Measurements from ENCODE around the gene PPP1R15A. TPM values are rescaled to one million over a fixed set of nuclear protein-coding genes. Genes with fewer than 3 reads are reported as not detected.

PPP1R15A gene
- total RNA-seq, 1 donor from 2014 or later: 10.6 TPM

DNA sequence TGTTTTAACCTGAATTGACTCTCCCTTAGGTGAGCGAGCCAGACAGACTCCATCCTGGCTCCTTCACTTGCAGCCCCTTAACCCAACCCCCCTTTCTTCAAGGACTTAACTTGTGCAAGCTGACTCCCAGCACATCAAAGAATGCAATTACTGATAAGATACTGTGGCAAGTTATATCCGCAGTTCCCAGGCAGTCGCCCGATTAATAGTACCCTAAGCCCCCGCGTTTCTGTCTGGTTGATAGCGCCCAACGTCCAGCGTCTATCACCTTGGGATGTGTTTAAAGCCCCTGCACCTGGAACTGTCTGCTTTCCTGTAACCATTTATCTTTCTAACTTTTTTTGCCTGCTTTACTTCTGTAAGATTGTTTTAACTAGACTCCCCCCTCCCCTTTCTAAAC lies 42.1 kb upstream of the PPP1R15A start:
- Mint-ChIP-seq H3K27me3 (ENCODE audit: insufficient read depth, low read depth) (peaks cover 2% of the 10 kb centered on the region), H3K36me3 (peaks cover 17% of the 10 kb centered on the region), H3K9me3 (no peaks in the 10 kb centered on the region), H3K4me3 (no peak overlapping the region), H3K27ac (peak overlapping the region; percentile 63), H3K4me1 (peaks cover 5% of the 10 kb centered on the region)
- DNase-seq (ENCODE audit: low spot score): no peak
- Histone ChIP-seq H2AFZ (replicated peaks) (no peak overlapping the region), H4K20me1 (ENCODE audit: low read depth) (no peaks in the 10 kb centered on the region), H3F3A (ENCODE audit: low read depth) (no peaks in the 10 kb centered on the region), H3K27me3 (no peaks in the 10 kb centered on the region), H3K9me3 (ENCODE audit: low read depth) (no peaks in the 10 kb centered on the region), H3K9ac (no peak overlapping the region), H3K4me2 (no peak overlapping the region), H3K4me1 (no peaks in the 10 kb centered on the region), H3K79me2 (ENCODE audit: low read depth) (no peaks in the 10 kb centered on the region), H3K27ac (no peak overlapping the region), H3K4me3 (no peak overlapping the region), H3K36me3 (no peaks in the 10 kb centered on the region)
- no peak for TF ChIP-seq EZH2phosphoT487 (IDR thresholded peaks at IDR 0.05)
- no peak for TF ChIP-seq CTCF (IDR thresholded peaks at IDR 0.05)
- TF ChIP-seq EZH2 (IDR thresholded peaks at IDR 0.05): no peak

DNA sequence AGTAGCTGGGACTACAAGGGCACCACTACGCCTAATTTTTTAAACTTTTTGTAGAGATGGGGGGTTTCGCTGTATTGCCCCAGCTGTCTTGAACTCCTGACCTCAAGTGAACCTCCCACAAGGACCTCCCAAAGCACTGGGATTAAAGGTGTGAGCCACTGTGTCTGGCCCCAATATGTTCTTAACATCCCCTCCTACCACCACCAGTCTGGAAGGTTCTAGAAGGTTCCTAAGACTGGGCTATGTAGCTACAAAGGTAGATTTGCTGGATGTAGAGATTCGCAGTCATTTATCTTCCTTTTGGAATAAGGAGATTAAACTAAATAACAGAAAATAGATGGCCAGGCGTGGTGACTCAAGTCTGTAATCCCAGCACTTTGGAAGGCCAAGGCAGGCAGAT lies 41.3 kb upstream of the PPP1R15A start:
- no peak for DNase-seq (ENCODE audit: low spot score)
- no peak overlapping the region for H3K4me3 Mint-ChIP-seq
- no peak for TF ChIP-seq CTCF (IDR thresholded peaks at IDR 0.05)
- no peak for TF ChIP-seq EZH2phosphoT487 (IDR thresholded peaks at IDR 0.05)
- no peak for TF ChIP-seq EZH2 (IDR thresholded peaks at IDR 0.05)
- Histone ChIP-seq H4K20me1 (ENCODE audit: low read depth) (no peaks in the 10 kb centered on the region), H3K27me3 (no peaks in the 10 kb centered on the region), H3F3A (ENCODE audit: low read depth) (peaks cover 3% of the 10 kb centered on the region), H3K9me3 (ENCODE audit: low read depth) (no peaks in the 10 kb centered on the region), H2AFZ (replicated peaks) (no peak overlapping the region), H3K4me1 (no peaks in the 10 kb centered on the region), H3K27ac (no peak overlapping the region), H3K4me3 (no peak overlapping the region), H3K4me2 (no peak overlapping the region), H3K9ac (no peak overlapping the region), H3K36me3 (no peaks in the 10 kb centered on the region), H3K79me2 (ENCODE audit: low read depth) (no peaks in the 10 kb centered on the region)
- H3K36me3 Mint-ChIP-seq: peaks cover 15% of the 10 kb centered on the region
- no peaks in the 10 kb centered on the region for H3K9me3 Mint-ChIP-seq
- H3K4me1 Mint-ChIP-seq: peaks cover 9% of the 10 kb centered on the region
- H3K27ac Mint-ChIP-seq: no peak overlapping the region
- peaks cover 2% of the 10 kb centered on the region for H3K27me3 Mint-ChIP-seq (ENCODE audit: insufficient read depth, low read depth)

DNA sequence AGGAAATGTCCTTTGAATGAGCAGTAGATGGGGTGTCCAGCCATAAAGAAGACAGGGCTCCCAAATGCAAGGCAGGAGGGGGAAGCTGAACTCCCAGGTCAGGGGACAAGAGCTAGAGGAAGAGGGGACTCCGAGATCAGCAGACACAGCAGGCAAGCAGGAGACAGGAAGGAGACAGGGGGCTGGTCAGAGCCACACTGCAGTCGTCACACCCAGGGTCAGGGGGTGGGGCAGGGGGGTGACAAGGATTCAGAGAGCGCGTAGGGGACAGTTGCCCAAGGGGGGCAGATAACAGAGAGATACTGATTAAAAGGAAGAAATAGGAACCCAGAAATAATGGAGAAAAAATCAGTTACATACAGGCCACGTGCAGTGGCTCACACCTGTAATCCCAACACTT lies 39.2 kb upstream of the PPP1R15A start:
- H3K36me3 ChIP-seq: no peaks in the 10 kb centered on the region
- H3K27me3 Mint-ChIP-seq (ENCODE audit: insufficient read depth, low read depth): no peaks in the 10 kb centered on the region
- H3K4me2 ChIP-seq: no peak overlapping the region
- H3K4me3 ChIP-seq: no peak overlapping the region
- H3F3A ChIP-seq (ENCODE audit: low read depth): peaks cover 24% of the 10 kb centered on the region
- H3K27ac Mint-ChIP-seq: no peak overlapping the region
- H3K4me1 ChIP-seq: no peaks in the 10 kb centered on the region
- no peaks in the 10 kb centered on the region for H3K79me2 ChIP-seq (ENCODE audit: low read depth)
- peaks cover 15% of the 10 kb centered on the region for H3K36me3 Mint-ChIP-seq
- H3K9me3 ChIP-seq (ENCODE audit: low read depth): no peaks in the 10 kb centered on the region
- no peak overlapping the region for H3K9ac ChIP-seq
- no peak overlapping the region for H2AFZ ChIP-seq (replicated peaks)
- TF ChIP-seq CTCF (IDR thresholded peaks at IDR 0.05) (no peak), EZH2 (IDR thresholded peaks at IDR 0.05) (no peak), EZH2phosphoT487 (IDR thresholded peaks at IDR 0.05) (no peak)
- no peak overlapping the region for H3K27ac ChIP-seq
- no peak for DNase-seq (ENCODE audit: low spot score)
- no peaks in the 10 kb centered on the region for H3K27me3 ChIP-seq
- H3K4me3 Mint-ChIP-seq: no peak overlapping the region
- H3K9me3 Mint-ChIP-seq: no peaks in the 10 kb centered on the region
- no peaks in the 10 kb centered on the region for H4K20me1 ChIP-seq (ENCODE audit: low read depth)
- H3K4me1 Mint-ChIP-seq: peaks cover 23% of the 10 kb centered on the region
